ENCODE results near the gene SWT1.
"Not testable (repeated sequence)": the region's sequence is repeated elsewhere in the genome, so short reads cannot be mapped to it uniquely, and the experiment has no call there.

DNA sequence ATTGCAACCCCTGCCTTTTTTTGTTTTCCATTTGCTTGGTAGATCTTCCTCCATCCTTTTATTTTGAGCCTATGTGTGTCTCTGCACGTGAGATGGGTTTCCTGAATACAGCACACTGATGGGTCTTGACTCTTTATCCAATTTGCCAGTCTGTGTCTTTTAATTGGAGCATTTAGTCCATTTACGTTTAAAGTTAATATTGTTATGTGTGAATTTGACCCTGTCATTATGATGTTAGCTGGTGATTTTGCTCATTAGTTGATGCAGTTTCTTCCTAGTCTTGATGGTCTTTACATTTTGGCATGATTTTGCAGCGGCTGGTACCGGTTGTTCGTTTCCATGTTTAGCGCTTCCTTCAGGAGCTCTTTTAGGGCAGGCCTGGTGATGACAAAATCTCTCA, 98.6 kb downstream of the SWT1 start:
- TF ChIP-seq, protein P1, sequence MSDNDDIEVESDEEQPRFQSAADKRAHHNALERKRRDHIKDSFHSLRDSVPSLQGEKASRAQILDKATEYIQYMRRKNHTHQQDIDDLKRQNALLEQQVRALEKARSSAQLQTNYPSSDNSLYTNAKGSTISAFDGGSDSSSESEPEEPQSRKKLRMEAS (IDR thresholded peaks at IDR 0.05), result not testable (repeated sequence)
- not testable (repeated sequence) for TF ChIP-seq NONO (IDR thresholded peaks at IDR 0.05); NONO (CRISPR knock-in tag; conservative IDR thresholded peaks at IDR 0.05); SMAD1 (CRISPR knock-in tag; IDR thresholded peaks at IDR 0.05; ENCODE audit: borderline replicate concordance, low read depth); TAF1 (CRISPR knock-in tag; IDR thresholded peaks at IDR 0.05); TCF12 (IDR thresholded peaks at IDR 0.05); TCF12 (CRISPR knock-in tag; IDR thresholded peaks at IDR 0.05); ZBTB7A (CRISPR knock-in tag; IDR thresholded peaks at IDR 0.05); ZNF558 (CRISPR knock-in tag; IDR thresholded peaks at IDR 0.05; ENCODE audit: borderline replicate concordance); ZKSCAN1 (IDR thresholded peaks at IDR 0.05; ENCODE audit: low read length); ZNF766 (CRISPR knock-in tag; IDR thresholded peaks at IDR 0.05; ENCODE audit: borderline replicate concordance); MYC (CRISPR knock-in tag; IDR thresholded peaks at IDR 0.05; ENCODE audit: borderline replicate concordance); TP53 (CRISPR knock-in tag; conservative IDR thresholded peaks at IDR 0.05)
- TF ChIP-seq, protein P2, sequence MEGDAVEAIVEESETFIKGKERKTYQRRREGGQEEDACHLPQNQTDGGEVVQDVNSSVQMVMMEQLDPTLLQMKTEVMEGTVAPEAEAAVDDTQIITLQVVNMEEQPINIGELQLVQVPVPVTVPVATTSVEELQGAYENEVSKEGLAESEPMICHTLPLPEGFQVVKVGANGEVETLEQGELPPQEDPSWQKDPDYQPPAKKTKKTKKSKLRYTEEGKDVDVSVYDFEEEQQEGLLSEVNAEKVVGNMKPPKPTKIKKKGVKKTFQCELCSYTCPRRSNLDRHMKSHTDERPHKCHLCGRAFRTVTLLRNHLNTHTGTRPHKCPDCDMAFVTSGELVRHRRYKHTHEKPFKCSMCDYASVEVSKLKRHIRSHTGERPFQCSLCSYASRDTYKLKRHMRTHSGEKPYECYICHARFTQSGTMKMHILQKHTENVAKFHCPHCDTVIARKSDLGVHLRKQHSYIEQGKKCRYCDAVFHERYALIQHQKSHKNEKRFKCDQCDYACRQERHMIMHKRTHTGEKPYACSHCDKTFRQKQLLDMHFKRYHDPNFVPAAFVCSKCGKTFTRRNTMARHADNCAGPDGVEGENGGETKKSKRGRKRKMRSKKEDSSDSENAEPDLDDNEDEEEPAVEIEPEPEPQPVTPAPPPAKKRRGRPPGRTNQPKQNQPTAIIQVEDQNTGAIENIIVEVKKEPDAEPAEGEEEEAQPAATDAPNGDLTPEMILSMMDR (CRISPR knock-in tag; IDR thresholded peaks at IDR 0.05), result not testable (repeated sequence)
- TF ChIP-seq, protein P3, sequence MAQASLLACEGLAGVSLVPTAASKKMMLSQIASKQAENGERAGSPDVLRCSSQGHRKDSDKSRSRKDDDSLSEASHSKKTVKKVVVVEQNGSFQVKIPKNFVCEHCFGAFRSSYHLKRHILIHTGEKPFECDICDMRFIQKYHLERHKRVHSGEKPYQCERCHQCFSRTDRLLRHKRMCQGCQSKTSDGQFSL (CRISPR knock-in tag; IDR thresholded peaks at IDR 0.05), result not testable (repeated sequence)

Measured in HepG2 (cell line).